ENCODE measurements around the gene MRI1. TPM values are rescaled to one million over a fixed set of nuclear protein-coding genes. Genes with fewer than 3 reads are reported as not detected.

MRI1 gene
- total RNA-seq, 1 experiment from 2014 or later = 19.5 TPM

DNA sequence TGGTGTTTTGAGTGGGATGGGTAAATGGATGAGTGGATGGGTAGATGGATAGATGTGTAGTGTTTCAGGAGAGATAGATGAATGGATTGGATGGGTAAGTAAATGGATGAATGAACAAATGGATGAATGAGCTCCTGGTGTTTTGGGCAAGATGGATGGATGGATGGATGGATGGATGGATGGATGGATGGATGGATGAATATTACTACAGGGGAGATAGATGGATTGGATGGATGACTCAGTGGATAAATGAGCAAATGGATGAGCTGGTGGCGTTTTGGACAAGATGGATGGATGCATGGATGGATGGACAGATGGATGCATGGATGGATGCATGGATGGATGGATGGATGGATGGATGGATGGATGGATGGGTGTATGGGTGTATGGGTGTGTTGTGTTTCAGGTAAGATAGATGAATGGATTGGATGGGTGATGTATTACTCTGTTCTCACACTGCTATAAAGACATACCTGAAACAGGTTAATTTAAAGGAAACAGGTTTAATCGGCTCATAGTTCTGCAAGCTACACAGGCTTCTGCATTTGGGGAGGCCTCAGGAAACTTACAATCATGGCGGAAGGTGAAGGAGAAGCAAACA, 43.2 kb downstream of the MRI1 start:
- no peaks in the 10 kb centered on the region for H3K4me1 ChIP-seq (ENCODE audit: control insufficient read depth, insufficient read depth, low read length)
- in situ Hi-C loops (cut with HindIII; ENCODE audit: low pct_unique_long_range_greater_than_20kb, low sequenced_read_pairs) = no loop called here
- no peak overlapping the region for H3K4me3 ChIP-seq (ENCODE audit: low read depth in 2 of 2, low read length in 2 of 2)
- ATAC-seq (no peak), DNase-seq (ENCODE audit: low read depth, low spot score) (no peak)
- no peak overlapping the region for H3K27ac ChIP-seq (ENCODE audit: low read length)
- intact Hi-C loops (cut with micrococcal nuclease; ENCODE audit: unreplicated experiment) = no loop called here
- ChIA-PET POLR2A (no interaction called here), CTCF (interaction anchor here (0.6 kb wide), 1 partner anchor 12 kb away, joined by 3 read pairs; no protein-coding TSS in a partner anchor)
- TF ChIP-seq POLR2AphosphoS5 (IDR thresholded peaks at IDR 0.05; ENCODE audit: low read depth, low read length) = no peak
- TF ChIP-seq, protein P1, sequence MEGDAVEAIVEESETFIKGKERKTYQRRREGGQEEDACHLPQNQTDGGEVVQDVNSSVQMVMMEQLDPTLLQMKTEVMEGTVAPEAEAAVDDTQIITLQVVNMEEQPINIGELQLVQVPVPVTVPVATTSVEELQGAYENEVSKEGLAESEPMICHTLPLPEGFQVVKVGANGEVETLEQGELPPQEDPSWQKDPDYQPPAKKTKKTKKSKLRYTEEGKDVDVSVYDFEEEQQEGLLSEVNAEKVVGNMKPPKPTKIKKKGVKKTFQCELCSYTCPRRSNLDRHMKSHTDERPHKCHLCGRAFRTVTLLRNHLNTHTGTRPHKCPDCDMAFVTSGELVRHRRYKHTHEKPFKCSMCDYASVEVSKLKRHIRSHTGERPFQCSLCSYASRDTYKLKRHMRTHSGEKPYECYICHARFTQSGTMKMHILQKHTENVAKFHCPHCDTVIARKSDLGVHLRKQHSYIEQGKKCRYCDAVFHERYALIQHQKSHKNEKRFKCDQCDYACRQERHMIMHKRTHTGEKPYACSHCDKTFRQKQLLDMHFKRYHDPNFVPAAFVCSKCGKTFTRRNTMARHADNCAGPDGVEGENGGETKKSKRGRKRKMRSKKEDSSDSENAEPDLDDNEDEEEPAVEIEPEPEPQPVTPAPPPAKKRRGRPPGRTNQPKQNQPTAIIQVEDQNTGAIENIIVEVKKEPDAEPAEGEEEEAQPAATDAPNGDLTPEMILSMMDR (IDR thresholded peaks at IDR 0.05) = no peak
- TF ChIP-seq SIN3A (IDR thresholded peaks at IDR 0.05; ENCODE audit: borderline replicate concordance, insufficient read depth, low read depth, low read length) = no peak
- TF ChIP-seq, protein P2, sequence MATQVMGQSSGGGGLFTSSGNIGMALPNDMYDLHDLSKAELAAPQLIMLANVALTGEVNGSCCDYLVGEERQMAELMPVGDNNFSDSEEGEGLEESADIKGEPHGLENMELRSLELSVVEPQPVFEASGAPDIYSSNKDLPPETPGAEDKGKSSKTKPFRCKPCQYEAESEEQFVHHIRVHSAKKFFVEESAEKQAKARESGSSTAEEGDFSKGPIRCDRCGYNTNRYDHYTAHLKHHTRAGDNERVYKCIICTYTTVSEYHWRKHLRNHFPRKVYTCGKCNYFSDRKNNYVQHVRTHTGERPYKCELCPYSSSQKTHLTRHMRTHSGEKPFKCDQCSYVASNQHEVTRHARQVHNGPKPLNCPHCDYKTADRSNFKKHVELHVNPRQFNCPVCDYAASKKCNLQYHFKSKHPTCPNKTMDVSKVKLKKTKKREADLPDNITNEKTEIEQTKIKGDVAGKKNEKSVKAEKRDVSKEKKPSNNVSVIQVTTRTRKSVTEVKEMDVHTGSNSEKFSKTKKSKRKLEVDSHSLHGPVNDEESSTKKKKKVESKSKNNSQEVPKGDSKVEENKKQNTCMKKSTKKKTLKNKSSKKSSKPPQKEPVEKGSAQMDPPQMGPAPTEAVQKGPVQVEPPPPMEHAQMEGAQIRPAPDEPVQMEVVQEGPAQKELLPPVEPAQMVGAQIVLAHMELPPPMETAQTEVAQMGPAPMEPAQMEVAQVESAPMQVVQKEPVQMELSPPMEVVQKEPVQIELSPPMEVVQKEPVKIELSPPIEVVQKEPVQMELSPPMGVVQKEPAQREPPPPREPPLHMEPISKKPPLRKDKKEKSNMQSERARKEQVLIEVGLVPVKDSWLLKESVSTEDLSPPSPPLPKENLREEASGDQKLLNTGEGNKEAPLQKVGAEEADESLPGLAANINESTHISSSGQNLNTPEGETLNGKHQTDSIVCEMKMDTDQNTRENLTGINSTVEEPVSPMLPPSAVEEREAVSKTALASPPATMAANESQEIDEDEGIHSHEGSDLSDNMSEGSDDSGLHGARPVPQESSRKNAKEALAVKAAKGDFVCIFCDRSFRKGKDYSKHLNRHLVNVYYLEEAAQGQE (IDR thresholded peaks at IDR 0.05; ENCODE audit: insufficient read depth in 1 of 2, low read depth in 2 of 2, low read length in 1 of 2) = no peak
- no peak for TF ChIP-seq TCF7L2 (IDR thresholded peaks at IDR 0.05; ENCODE audit: low read depth, low read length)
- no peaks in the 10 kb centered on the region for H3K9me3 ChIP-seq (ENCODE audit: control insufficient read depth, insufficient read depth, low read depth, low read length)
- BruUV-seq (replicated peaks) = no TSS peak
- no peaks in the 10 kb centered on the region for H3K36me3 ChIP-seq (ENCODE audit: control insufficient read depth, insufficient read depth, low read length)
- H3K27me3 ChIP-seq (ENCODE audit: control insufficient read depth, insufficient read depth, low read length) = no peaks in the 10 kb centered on the region

DNA sequence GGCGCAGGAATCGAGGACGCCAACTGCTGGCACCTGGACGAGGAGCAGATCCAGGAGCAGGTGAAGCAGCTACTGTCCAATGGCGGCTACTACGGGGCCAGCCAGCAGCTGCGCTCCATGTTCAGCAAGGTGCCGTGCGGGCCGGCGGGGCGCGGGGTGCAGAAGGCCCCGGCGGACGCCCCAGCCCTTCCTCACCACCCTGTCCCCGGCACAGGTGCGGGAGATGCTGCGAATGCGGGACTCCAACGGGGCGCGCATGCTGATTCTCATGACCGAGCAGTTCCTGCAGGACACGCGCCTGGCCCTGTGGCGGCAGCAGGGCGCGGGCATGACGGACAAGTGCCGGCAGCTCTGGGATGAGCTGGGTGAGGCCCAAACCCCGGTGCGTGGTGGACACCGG, 44.5 kb downstream of the MRI1 start:
- no peak for DNase-seq (ENCODE audit: low read depth, low spot score)
- H3K9me3 ChIP-seq (ENCODE audit: control insufficient read depth, insufficient read depth, low read depth, low read length) = no peaks in the 10 kb centered on the region
- intact Hi-C loops (cut with micrococcal nuclease; ENCODE audit: unreplicated experiment) (no loop called here), in situ Hi-C loops (cut with HindIII; ENCODE audit: low pct_unique_long_range_greater_than_20kb, low sequenced_read_pairs) (no loop called here)
- BruUV-seq (replicated peaks) = no TSS peak
- H3K4me3 ChIP-seq (ENCODE audit: low read depth in 2 of 2, low read length in 2 of 2) = no peak overlapping the region
- CTCF ChIA-PET = no interaction called here
- H3K36me3 ChIP-seq (ENCODE audit: control insufficient read depth, insufficient read depth, low read length) = no peaks in the 10 kb centered on the region
- no peak for ATAC-seq
- H3K27ac ChIP-seq (ENCODE audit: low read length) = no peak overlapping the region
- TF ChIP-seq TCF7L2 (IDR thresholded peaks at IDR 0.05; ENCODE audit: low read depth, low read length) (no peak), SIN3A (IDR thresholded peaks at IDR 0.05; ENCODE audit: borderline replicate concordance, insufficient read depth, low read depth, low read length) (no peak), POLR2AphosphoS5 (IDR thresholded peaks at IDR 0.05; ENCODE audit: low read depth, low read length) (no peak)
- TF ChIP-seq, protein P2 (IDR thresholded peaks at IDR 0.05; ENCODE audit: insufficient read depth in 1 of 2, low read depth in 2 of 2, low read length in 1 of 2) = no peak
- TF ChIP-seq, protein P1 (IDR thresholded peaks at IDR 0.05) = no peak
- POLR2A ChIA-PET = interaction anchor here (0.7 kb wide), 1 partner anchor 40 kb away, joined by 11 read pairs; no protein-coding TSS in a partner anchor
- no peaks in the 10 kb centered on the region for H3K27me3 ChIP-seq (ENCODE audit: control insufficient read depth, insufficient read depth, low read length)
- no peaks in the 10 kb centered on the region for H3K4me1 ChIP-seq (ENCODE audit: control insufficient read depth, insufficient read depth, low read length)
